ENCODE measurements around the gene SEPHS1.

The SEPHS1 gene

GRCh38 chr10:13376297-13376696, 28.2 kb upstream of the SEPHS1 start:
- Mint-ChIP-seq H3K27me3 (ENCODE audit: low read depth) (peaks cover 8% of the 10 kb centered on the region), H3K4me3 (no peak overlapping the region), H3K4me1 (ENCODE audit: low read depth) (no peaks in the 10 kb centered on the region), H3K9me3 (no peaks in the 10 kb centered on the region), H3K36me3 (ENCODE audit: low read depth) (no peaks in the 10 kb centered on the region), H3K27ac (no peak overlapping the region)
- no peak for DNase-seq (ENCODE audit: low spot score)

GRCh38 chr10:13375791-13376190, 27.7 kb upstream of the SEPHS1 start:
- DNase-seq (ENCODE audit: low spot score), result no peak
- Mint-ChIP-seq H3K36me3 (ENCODE audit: low read depth) (no peaks in the 10 kb centered on the region), H3K27me3 (ENCODE audit: low read depth) (peaks cover 5% of the 10 kb centered on the region), H3K27ac (no peak overlapping the region), H3K9me3 (no peaks in the 10 kb centered on the region), H3K4me3 (no peak overlapping the region), H3K4me1 (ENCODE audit: low read depth) (no peaks in the 10 kb centered on the region)

DNA sequence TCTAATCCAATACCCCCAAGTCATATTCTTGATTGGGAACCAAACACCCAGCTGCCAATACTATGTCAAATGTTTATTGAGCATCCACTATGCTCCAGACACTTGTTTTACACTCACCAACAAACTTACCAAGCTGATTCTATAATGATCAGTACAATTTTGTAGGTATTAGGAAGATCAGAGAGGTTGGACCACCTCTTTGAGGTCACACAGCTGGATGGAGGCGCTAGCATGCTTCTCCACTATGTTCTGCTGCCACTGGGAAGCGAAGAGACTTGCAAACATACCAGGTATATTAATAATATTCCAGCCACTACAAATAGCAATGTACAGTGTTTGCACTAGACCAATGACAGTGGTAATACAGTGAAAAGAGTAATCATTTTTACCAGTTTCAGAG, 25.6 kb upstream of the SEPHS1 start:
- H3K9me3 Mint-ChIP-seq, result no peaks in the 10 kb centered on the region
- H3K4me3 Mint-ChIP-seq, result no peak overlapping the region
- DNase-seq (ENCODE audit: low spot score), result no peak
- H3K36me3 Mint-ChIP-seq (ENCODE audit: low read depth), result no peaks in the 10 kb centered on the region
- no peaks in the 10 kb centered on the region for H3K27me3 Mint-ChIP-seq (ENCODE audit: low read depth)
- H3K27ac Mint-ChIP-seq, result no peak overlapping the region
- no peaks in the 10 kb centered on the region for H3K4me1 Mint-ChIP-seq (ENCODE audit: low read depth)

- Mint-ChIP-seq H3K4me1 (ENCODE audit: low read depth) (no peaks in the 10 kb centered on the region), H3K36me3 (ENCODE audit: low read depth) (no peaks in the 10 kb centered on the region), H3K9me3 (no peaks in the 10 kb centered on the region), H3K4me3 (no peak overlapping the region), H3K27me3 (ENCODE audit: low read depth) (no peaks in the 10 kb centered on the region), H3K27ac (no peak overlapping the region)
- no peak for DNase-seq (ENCODE audit: low spot score)
Observed at GRCh38 chr10:13372524-13372923, 24.4 kb upstream of the SEPHS1 start.

GRCh38 chr10:13371897-13372470, 23.9 kb upstream of the SEPHS1 start:
- no peaks in the 10 kb centered on the region for H3K9me3 Mint-ChIP-seq
- no peak overlapping the region for H3K4me3 Mint-ChIP-seq
- H3K4me1 Mint-ChIP-seq (ENCODE audit: low read depth), result no peaks in the 10 kb centered on the region
- H3K27me3 Mint-ChIP-seq (ENCODE audit: low read depth), result no peaks in the 10 kb centered on the region
- DNase-seq (ENCODE audit: low spot score), result peak; percentile 54
- H3K36me3 Mint-ChIP-seq (ENCODE audit: low read depth), result no peaks in the 10 kb centered on the region
- H3K27ac Mint-ChIP-seq, result no peak overlapping the region

GRCh38 chr10:13366891-13367290, 18.8 kb upstream of the SEPHS1 start:
- Mint-ChIP-seq H3K4me1 (ENCODE audit: low read depth) (no peaks in the 10 kb centered on the region), H3K4me3 (no peak overlapping the region), H3K36me3 (ENCODE audit: low read depth) (no peaks in the 10 kb centered on the region), H3K27me3 (ENCODE audit: low read depth) (no peaks in the 10 kb centered on the region), H3K27ac (no peak overlapping the region), H3K9me3 (no peaks in the 10 kb centered on the region)
- DNase-seq (ENCODE audit: low spot score), result no peak

- Mint-ChIP-seq H3K9me3 (no peaks in the 10 kb centered on the region), H3K36me3 (ENCODE audit: low read depth) (no peaks in the 10 kb centered on the region), H3K27me3 (ENCODE audit: low read depth) (no peaks in the 10 kb centered on the region), H3K4me1 (ENCODE audit: low read depth) (no peaks in the 10 kb centered on the region), H3K4me3 (no peak overlapping the region), H3K27ac (no peak overlapping the region)
- DNase-seq (ENCODE audit: low spot score), result no peak
Observed at GRCh38 chr10:13365831-13366230, 17.7 kb upstream of the SEPHS1 start.

DNA sequence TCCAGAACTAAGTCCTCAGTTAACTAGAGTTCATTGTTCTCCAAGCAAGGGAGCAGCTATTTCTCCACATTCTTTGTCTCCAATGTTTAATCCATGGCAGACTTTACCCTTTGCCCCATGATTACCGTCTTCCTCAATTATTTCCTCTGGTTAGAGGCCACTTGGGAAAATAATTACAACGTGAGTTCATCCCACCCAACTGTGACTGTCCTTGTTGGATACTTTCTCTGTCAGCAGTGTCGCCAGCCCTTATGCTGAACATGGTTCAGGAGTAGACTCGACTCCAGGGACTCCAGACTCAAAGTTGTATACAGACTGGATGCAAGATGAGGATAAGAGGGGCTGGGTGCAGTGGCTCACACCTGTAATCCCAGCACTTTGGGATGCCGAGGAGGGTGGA, 17.1 kb upstream of the SEPHS1 start:
- Mint-ChIP-seq H3K4me3 (no peak overlapping the region), H3K9me3 (no peaks in the 10 kb centered on the region), H3K27ac (no peak overlapping the region), H3K36me3 (ENCODE audit: low read depth) (no peaks in the 10 kb centered on the region), H3K4me1 (ENCODE audit: low read depth) (no peaks in the 10 kb centered on the region), H3K27me3 (ENCODE audit: low read depth) (no peaks in the 10 kb centered on the region)
- DNase-seq (ENCODE audit: low spot score), result no peak

DNA sequence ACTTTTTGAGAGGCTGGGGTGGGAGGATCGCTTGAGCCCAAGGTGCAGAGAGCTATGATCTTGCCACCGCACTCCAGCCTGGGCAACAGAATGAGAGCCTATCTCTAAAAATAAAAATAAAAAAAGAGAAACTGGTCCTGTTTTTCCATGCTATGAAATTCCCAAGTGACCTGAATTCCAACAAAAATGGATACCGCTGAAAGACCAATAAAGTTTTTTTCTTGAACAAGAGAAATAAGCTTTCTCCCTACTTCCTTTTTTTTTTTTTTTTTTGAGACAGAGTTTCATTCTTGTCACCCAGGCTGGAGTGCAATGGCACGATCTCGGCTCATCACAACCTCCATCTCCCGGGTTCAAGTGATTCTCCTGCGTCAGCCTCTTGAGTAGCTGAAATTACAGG, 12.5 kb upstream of the SEPHS1 start:
- no peaks in the 10 kb centered on the region for H3K36me3 Mint-ChIP-seq (ENCODE audit: low read depth)

DNA sequence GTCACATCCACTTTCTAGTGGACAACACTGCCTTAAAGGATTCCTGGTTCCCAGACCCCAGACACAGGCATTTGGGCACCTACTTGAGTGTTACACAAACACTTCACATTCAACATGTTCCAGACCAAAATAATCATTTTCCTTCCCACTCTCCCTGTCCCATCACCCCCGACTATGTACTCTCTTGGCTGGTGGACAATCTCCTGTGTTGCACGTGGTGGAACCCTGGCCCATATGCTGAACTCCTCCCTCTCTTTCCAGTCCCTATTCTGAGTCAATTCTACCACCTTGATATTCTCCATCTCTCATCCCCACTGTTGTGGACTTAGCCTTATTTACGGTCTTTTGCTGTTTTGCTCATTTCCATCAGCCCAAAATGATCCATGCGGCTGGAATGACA, 8.3 kb upstream of the SEPHS1 start:
- Mint-ChIP-seq H3K9me3 (no peaks in the 10 kb centered on the region), H3K4me3 (no peak overlapping the region), H3K27me3 (ENCODE audit: low read depth) (peaks cover 11% of the 10 kb centered on the region), H3K27ac (no peak overlapping the region), H3K36me3 (ENCODE audit: low read depth) (no peaks in the 10 kb centered on the region), H3K4me1 (ENCODE audit: low read depth) (peaks cover 16% of the 10 kb centered on the region)
- DNase-seq (ENCODE audit: low spot score), result no peak

More for the DNA sequence above, 12.5 kb upstream of the SEPHS1 start:
- no peak for DNase-seq (ENCODE audit: low spot score)
- no peaks in the 10 kb centered on the region for H3K4me1 Mint-ChIP-seq (ENCODE audit: low read depth)
- H3K4me3 Mint-ChIP-seq, result no peak overlapping the region
- H3K27me3 Mint-ChIP-seq (ENCODE audit: low read depth), result peaks cover 8% of the 10 kb centered on the region
- no peaks in the 10 kb centered on the region for H3K9me3 Mint-ChIP-seq
- H3K27ac Mint-ChIP-seq, result no peak overlapping the region

DNA sequence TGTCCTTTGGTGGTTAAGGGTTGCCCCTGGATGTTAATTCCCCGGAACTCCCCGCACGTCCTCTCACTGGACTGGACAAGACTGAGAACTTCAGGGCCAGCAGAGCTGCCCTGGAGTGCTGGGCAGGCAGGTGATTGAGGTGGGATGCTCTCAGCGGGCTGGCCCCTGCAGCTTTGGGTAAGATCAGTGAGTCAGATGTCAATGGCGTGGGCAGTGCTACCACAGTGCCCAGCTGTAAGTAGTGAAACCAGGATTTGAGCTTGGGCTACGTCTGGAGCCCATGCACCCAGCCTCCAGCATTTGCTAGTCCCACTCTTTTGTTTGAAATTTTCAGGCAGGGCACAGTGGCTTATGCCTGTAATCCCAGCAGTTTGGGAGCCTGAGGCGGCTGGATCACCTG, 6.7 kb upstream of the SEPHS1 start:
- Mint-ChIP-seq H3K9me3 (no peaks in the 10 kb centered on the region), H3K4me1 (ENCODE audit: low read depth) (peaks cover 30% of the 10 kb centered on the region), H3K36me3 (ENCODE audit: low read depth) (no peaks in the 10 kb centered on the region), H3K27me3 (ENCODE audit: low read depth) (peaks cover 11% of the 10 kb centered on the region), H3K4me3 (no peak overlapping the region), H3K27ac (no peak overlapping the region)
- DNase-seq (ENCODE audit: low spot score), result no peak

DNA sequence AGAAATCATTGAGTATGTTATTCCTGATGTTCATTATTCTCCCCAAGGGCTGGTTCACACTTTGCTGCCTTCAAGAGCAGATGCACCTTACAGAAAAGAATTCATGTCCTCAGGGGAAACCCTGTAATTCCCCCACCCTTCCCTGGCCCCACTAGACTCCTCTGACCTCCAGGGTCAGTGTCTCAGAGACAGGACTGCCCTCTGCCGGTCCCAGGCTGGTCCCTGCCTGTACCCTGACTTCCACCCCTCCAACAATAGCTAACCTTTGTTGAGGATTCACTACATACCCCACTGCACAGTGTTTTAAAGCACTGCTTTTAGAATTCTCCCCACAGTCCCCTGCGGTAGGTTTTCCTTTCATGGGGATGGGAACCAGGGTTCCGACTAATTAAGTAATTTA, 4.4 kb upstream of the SEPHS1 start:
- H3K36me3 Mint-ChIP-seq (ENCODE audit: low read depth), result no peaks in the 10 kb centered on the region
- no peak for DNase-seq (ENCODE audit: low spot score)
- H3K9me3 Mint-ChIP-seq, result no peaks in the 10 kb centered on the region
- peaks cover 35% of the 10 kb centered on the region for H3K4me1 Mint-ChIP-seq (ENCODE audit: low read depth)
- H3K27ac Mint-ChIP-seq, result peak overlapping the region; percentile 50
- H3K4me3 Mint-ChIP-seq, result no peak overlapping the region
- peaks cover 7% of the 10 kb centered on the region for H3K27me3 Mint-ChIP-seq (ENCODE audit: low read depth)

GRCh38 chr10:13351340-13351915, 3.3 kb upstream of the SEPHS1 start:
- peak; percentile 14 for DNase-seq (ENCODE audit: low spot score)
- no peak overlapping the region for H3K27ac Mint-ChIP-seq

DNA sequence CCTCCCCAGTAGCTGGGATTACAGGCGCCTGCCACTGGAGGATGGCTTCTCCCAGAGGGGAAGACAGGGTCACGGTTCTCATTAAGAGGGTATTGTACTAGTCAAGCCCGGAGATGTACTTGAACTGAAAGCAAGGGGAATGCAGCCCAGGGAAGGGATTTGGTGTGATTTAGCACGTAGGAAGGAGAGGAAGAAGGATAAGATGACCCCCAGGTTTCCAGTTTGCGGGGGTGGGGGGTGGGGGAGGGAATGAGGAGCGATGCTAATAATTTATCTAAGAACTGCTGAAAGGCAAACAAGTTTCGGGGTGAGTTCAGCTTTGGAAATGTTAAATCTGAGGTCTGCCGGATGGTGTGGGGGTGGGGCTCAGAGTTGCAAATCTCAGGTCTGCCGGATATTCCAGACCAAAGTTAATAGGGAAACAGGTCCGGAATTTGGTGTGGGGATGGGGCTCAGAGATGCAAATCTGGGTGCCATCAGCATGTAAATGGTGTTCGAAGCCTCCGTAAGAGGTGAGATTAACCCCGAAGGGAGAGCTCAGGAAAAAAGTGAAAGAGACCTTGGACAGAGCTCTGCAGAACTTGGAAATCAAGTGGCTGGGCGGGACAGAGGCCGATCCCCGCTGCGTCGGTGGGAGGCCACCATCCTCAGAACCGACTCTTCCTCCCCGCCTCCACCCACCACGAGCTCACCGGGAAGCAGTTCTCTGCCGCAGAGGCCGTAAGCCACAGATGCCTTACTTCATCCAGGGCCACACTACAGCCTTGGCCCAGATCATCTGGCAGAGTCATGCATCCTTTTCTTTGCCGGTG, 1.6 kb upstream of the SEPHS1 start:
- Mint-ChIP-seq H3K27ac (peak overlapping the region; percentile 86), H3K27me3 (ENCODE audit: low read depth) (peaks cover 3% of the 10 kb centered on the region), H3K36me3 (ENCODE audit: low read depth) (peaks cover 10% of the 10 kb centered on the region), H3K4me1 (ENCODE audit: low read depth) (peaks cover 49% of the 10 kb centered on the region), H3K9me3 (no peaks in the 10 kb centered on the region), H3K4me3 (peak overlapping the region; percentile 94)
- peak; percentile 41 for DNase-seq (ENCODE audit: low spot score)

More at GRCh38 chr10:13351340-13351915, 3.3 kb upstream of the SEPHS1 start:
- no peaks in the 10 kb centered on the region for H3K9me3 Mint-ChIP-seq
- peaks cover 4% of the 10 kb centered on the region for H3K27me3 Mint-ChIP-seq (ENCODE audit: low read depth)
- peak overlapping the region; percentile 23 for H3K4me3 Mint-ChIP-seq
- peaks cover 2% of the 10 kb centered on the region for H3K36me3 Mint-ChIP-seq (ENCODE audit: low read depth)
- peaks cover 38% of the 10 kb centered on the region for H3K4me1 Mint-ChIP-seq (ENCODE audit: low read depth)
